MCF 10A (cell line): ENCODE data around the gene WDR5B. TPM values are rescaled to one million over a fixed set of nuclear protein-coding genes. Genes with fewer than 3 reads are reported as not detected.
"Not testable (repeated sequence)": the region's sequence is repeated elsewhere in the genome, so short reads cannot be mapped to it uniquely, and the experiment has no call there.

Experiments used
- BruUV-seq: library from RNA; stranded (reverse); fragments of 400-500 nt; replicated peaks from 2 replicates; lab custom pipeline; 2021; lab: Mats Ljungman, UMichigan
- CTCF ChIA-PET: fragments of 300-600 bp; sonication (Branson Sonifier 250); formaldehyde crosslinking; extraction: SDS; loops from one replicate; lab custom pipeline; 2021; ENCODE audit warnings: antibody characterized with exemption, inconsistent platforms; lab: Yijun Ruan, JAX
- POLR2A ChIA-PET: fragments of 300-600, 350-650 bp; sonication (Branson Sonifier 250); formaldehyde crosslinking; extraction: SDS; loops from one replicate; lab custom pipeline; 2020; ENCODE audit warnings: antibody characterized with exemption, inconsistent platforms; lab: Yijun Ruan, JAX
- DNase-seq: peaks from one replicate; pipeline ENCODE4 v3.0.0-alpha.2; 2018; ENCODE audit not compliant: unreplicated experiment
- H3K27ac Mint-ChIP-seq: one replicate; pipeline ENCODE4 v1.8.0; 2022; ENCODE audit warnings: mild to moderate bottlenecking, low read depth, mixed read lengths; ENCODE audit not compliant: unreplicated experiment
- H3K27me3 Mint-ChIP-seq: one replicate; pipeline ENCODE4 v1.8.0; 2022; ENCODE audit warnings: mixed read lengths; ENCODE audit not compliant: insufficient read depth, unreplicated experiment
- H3K36me3 Mint-ChIP-seq: one replicate; pipeline ENCODE4 v1.8.0; 2022; ENCODE audit warnings: mild to moderate bottlenecking, moderate library complexity, mixed read lengths; ENCODE audit not compliant: insufficient read depth, unreplicated experiment
- H3K4me1 Mint-ChIP-seq: one replicate; pipeline ENCODE4 v1.8.0; 2022; ENCODE audit warnings: mixed read lengths; ENCODE audit not compliant: insufficient read depth, unreplicated experiment
- H3K4me3 Mint-ChIP-seq: one replicate; pipeline ENCODE4 v1.8.0; 2022; ENCODE audit warnings: mild to moderate bottlenecking, moderate library complexity, mixed read lengths; ENCODE audit not compliant: unreplicated experiment
- H3K9me3 Mint-ChIP-seq: one replicate; pipeline ENCODE4 v1.8.0; 2022; ENCODE audit warnings: mixed read lengths; ENCODE audit not compliant: unreplicated experiment
- CTCF ChIP-seq: fragments of 200-600 bp; IDR thresholded peaks from one replicate; pipeline ENCODE4 v1.8.0; 2022; ENCODE audit warnings: antibody characterized with exemption, mild to moderate bottlenecking; ENCODE audit not compliant: unreplicated experiment
- intact Hi-C: fragments of 100-400 bp; cut with micrococcal nuclease; formaldehyde crosslinking; loops from 2 replicates; pipeline ENCODE4 v1.14.1; 2022
- total RNA-seq: library from RNA; stranded (reverse); gene quantifications from 2 replicates; pipeline ENCODE4 v1.2.3, GENCODE V29; 2022

WDR5B gene
- total RNA-seq, 1 experiment from 2014 or later: 10.0 TPM

GRCh38 chr3:122451371-122451770 lies 35.5 kb upstream of the WDR5B start:
- Mint-ChIP-seq H3K27me3 (no peaks in the 10 kb centered on the region), H3K27ac (no peak overlapping the region), H3K4me3 (no peak overlapping the region), H3K9me3 (no peaks in the 10 kb centered on the region), H3K36me3 (peaks cover 86% of the 10 kb centered on the region), H3K4me1 (peaks cover 3% of the 10 kb centered on the region)
- DNase-seq: no peak
- POLR2A ChIA-PET: interaction anchor here (0.6 kb wide), 1 partner anchor 228 kb away, joined by 3 read pairs; no protein-coding TSS in a partner anchor
- intact Hi-C loops: no loop called here
- CTCF ChIA-PET: interaction anchor here (0.7 kb wide), 1 partner anchor 227 kb away, joined by 3 read pairs; no protein-coding TSS in a partner anchor
- no TSS peak for BruUV-seq
- TF ChIP-seq CTCF: no peak

GRCh38 chr3:122448218-122448617 lies 32.4 kb upstream of the WDR5B start:
- POLR2A ChIA-PET, H3K4me1 Mint-ChIP-seq, H3K27me3 Mint-ChIP-seq, H3K9me3 Mint-ChIP-seq, BruUV-seq, intact Hi-C loops, CTCF ChIA-PET, H3K27ac Mint-ChIP-seq, H3K4me3 Mint-ChIP-seq, DNase-seq: not testable (repeated sequence)
- H3K36me3 Mint-ChIP-seq: peaks cover 92% of the 10 kb centered on the region

GRCh38 chr3:122444491-122444887 lies 28.6 kb upstream of the WDR5B start:
- DNase-seq, H3K27me3 Mint-ChIP-seq, H3K27ac Mint-ChIP-seq, H3K4me3 Mint-ChIP-seq, BruUV-seq, H3K9me3 Mint-ChIP-seq, intact Hi-C loops, POLR2A ChIA-PET: not testable (repeated sequence)
- H3K4me1 Mint-ChIP-seq: peaks cover 14% of the 10 kb centered on the region
- H3K36me3 Mint-ChIP-seq: peaks cover 90% of the 10 kb centered on the region
- CTCF ChIA-PET: interaction anchor here (1.1 to 1.7 kb wide), 2 partner anchors 10 to 15 kb away, joined by 3 to 4 read pairs; no protein-coding TSS in a partner anchor

GRCh38 chr3:122443762-122444490 lies 28.1 kb upstream of the WDR5B start:
- Mint-ChIP-seq H3K36me3 (peaks cover 87% of the 10 kb centered on the region), H3K4me1 (peaks cover 14% of the 10 kb centered on the region)
- POLR2A ChIA-PET, H3K27me3 Mint-ChIP-seq, H3K9me3 Mint-ChIP-seq, intact Hi-C loops, BruUV-seq, H3K27ac Mint-ChIP-seq, H3K4me3 Mint-ChIP-seq, DNase-seq: not testable (repeated sequence)
- CTCF ChIA-PET: interaction anchor here (0.9 to 1.7 kb wide), 2 partner anchors 11 to 16 kb away, joined by 3 read pairs; no protein-coding TSS in a partner anchor

GRCh38 chr3:122443090-122443489 lies 27.2 kb upstream of the WDR5B start:
- ChIA-PET CTCF (interaction anchor here (0.8 to 1.0 kb wide), 3 partner anchors 11 to 15 kb away, joined by 3 read pairs; no protein-coding TSS in a partner anchor), POLR2A (no interaction called here)
- no peak overlapping the region for H3K4me3 Mint-ChIP-seq
- no TSS peak for BruUV-seq
- DNase-seq: no peak
- peaks cover 14% of the 10 kb centered on the region for H3K4me1 Mint-ChIP-seq
- H3K27ac Mint-ChIP-seq: no peak overlapping the region
- peaks cover 91% of the 10 kb centered on the region for H3K36me3 Mint-ChIP-seq
- H3K9me3 Mint-ChIP-seq: no peaks in the 10 kb centered on the region
- TF ChIP-seq CTCF: no peak
- intact Hi-C loops: no loop called here
- H3K27me3 Mint-ChIP-seq: no peaks in the 10 kb centered on the region
